Peyer's patch (tissue), 4 donors: Measurements from ENCODE around the gene DPYSL5.

ENCODE experiments used
- POLR2A ChIP-seq, 2 donors: fragments of 450-650 bp; IDR thresholded peaks; one replicate each; pipeline ENCODE4 v1.5.1; 2017; ENCODE audit warnings: antibody characterized with exemption in 2 of 2, mild to moderate bottlenecking in 2 of 2, moderate library complexity in 2 of 2
- TF ChIP-seq, protein P1 (sequence below), 6 experiments: fragments of 450-650 bp in 4 of 6; fragments of 200-600 bp in 2 of 6; sonication (generic) in 1 of 6; IDR thresholded peaks; one replicate each; pipeline ENCODE4 v1.5.1; 2017 to 2019; ENCODE audit warnings: antibody characterized with exemption in 6 of 6, mild to moderate bottlenecking in 3 of 6, moderate library complexity in 1 of 6

GRCh38 chr2:26903676-26904075 lies 55.7 kb downstream of the DPYSL5 start:
- TF ChIP-seq, protein P1, sequence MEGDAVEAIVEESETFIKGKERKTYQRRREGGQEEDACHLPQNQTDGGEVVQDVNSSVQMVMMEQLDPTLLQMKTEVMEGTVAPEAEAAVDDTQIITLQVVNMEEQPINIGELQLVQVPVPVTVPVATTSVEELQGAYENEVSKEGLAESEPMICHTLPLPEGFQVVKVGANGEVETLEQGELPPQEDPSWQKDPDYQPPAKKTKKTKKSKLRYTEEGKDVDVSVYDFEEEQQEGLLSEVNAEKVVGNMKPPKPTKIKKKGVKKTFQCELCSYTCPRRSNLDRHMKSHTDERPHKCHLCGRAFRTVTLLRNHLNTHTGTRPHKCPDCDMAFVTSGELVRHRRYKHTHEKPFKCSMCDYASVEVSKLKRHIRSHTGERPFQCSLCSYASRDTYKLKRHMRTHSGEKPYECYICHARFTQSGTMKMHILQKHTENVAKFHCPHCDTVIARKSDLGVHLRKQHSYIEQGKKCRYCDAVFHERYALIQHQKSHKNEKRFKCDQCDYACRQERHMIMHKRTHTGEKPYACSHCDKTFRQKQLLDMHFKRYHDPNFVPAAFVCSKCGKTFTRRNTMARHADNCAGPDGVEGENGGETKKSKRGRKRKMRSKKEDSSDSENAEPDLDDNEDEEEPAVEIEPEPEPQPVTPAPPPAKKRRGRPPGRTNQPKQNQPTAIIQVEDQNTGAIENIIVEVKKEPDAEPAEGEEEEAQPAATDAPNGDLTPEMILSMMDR (IDR thresholded peaks at IDR 0.05) = no peak
- no peak for TF ChIP-seq POLR2A (IDR thresholded peaks at IDR 0.05)
